PFSK-1 (cell line): ENCODE data around the gene CTNNA3.

Experiments used
- FOXP2 ChIP-seq: optimal IDR thresholded peaks from 2 replicates; pipeline ENCODE3; 2011; ENCODE audit warnings: borderline replicate concordance, control low read depth, inconsistent platforms; ENCODE audit not compliant: insufficient read depth; ENCODE audit errors: extremely low read length, extremely low read depth
- POLR2AphosphoS5 ChIP-seq: IDR thresholded peaks from 2 replicates; pipeline ENCODE4 v1.6.1; 2012; ENCODE audit warnings: low read depth, mild to moderate bottlenecking, control low read depth, low read length, moderate library complexity
- REST ChIP-seq, 2 experiments: IDR thresholded peaks; 2 replicates each; pipeline versions ENCODE4 v1.6.1 to v1.8.0; 2011 to 2012; ENCODE audit warnings: low read depth in 2 of 2, low read length in 2 of 2, control low read depth in 1 of 2, inconsistent platforms in 1 of 2, mild to moderate bottlenecking in 1 of 2, moderate library complexity in 1 of 2; ENCODE audit not compliant: insufficient read depth in 1 of 2
- SIN3A ChIP-seq: IDR thresholded peaks from 2 replicates; pipeline ENCODE4 v1.6.1; 2012; ENCODE audit warnings: mild to moderate bottlenecking, low read length, moderate library complexity, borderline replicate concordance; ENCODE audit not compliant: insufficient read depth
- TAF1 ChIP-seq: IDR thresholded peaks from 2 replicates; pipeline ENCODE4 v1.6.1; 2012; ENCODE audit warnings: low read length, control low read depth, borderline replicate concordance; ENCODE audit not compliant: insufficient read depth

The CTNNA3 gene

GRCh38 chr10:66996996-66997395, 699.0 kb downstream of the CTNNA3 start:
- TF ChIP-seq SIN3A = no peak
- no peak for TF ChIP-seq TAF1
- TF ChIP-seq FOXP2 = no peak
- TF ChIP-seq POLR2AphosphoS5 = no peak
- TF ChIP-seq REST (IDR thresholded peaks at IDR 0.05; ENCODE audit: insufficient read depth in 1 of 2, low read depth in 2 of 2, low read length in 2 of 2) = no peak

GRCh38 chr10:66990143-66990830, 705.7 kb downstream of the CTNNA3 start:
- no peak for TF ChIP-seq REST (IDR thresholded peaks at IDR 0.05; ENCODE audit: insufficient read depth in 1 of 2, low read depth in 2 of 2, low read length in 2 of 2)
- TF ChIP-seq SIN3A = no peak
- TF ChIP-seq FOXP2 = no peak
- no peak for TF ChIP-seq POLR2AphosphoS5
- no peak for TF ChIP-seq TAF1

- TF ChIP-seq REST (IDR thresholded peaks at IDR 0.05; ENCODE audit: insufficient read depth in 1 of 2, low read depth in 2 of 2, low read length in 2 of 2) = no peak
- TF ChIP-seq FOXP2 = no peak
- TF ChIP-seq POLR2AphosphoS5 = no peak
- no peak for TF ChIP-seq TAF1
- no peak for TF ChIP-seq SIN3A
Observed at GRCh38 chr10:66983475-66983818, 712.5 kb downstream of the CTNNA3 start.

GRCh38 chr10:66982792-66983474, 713.1 kb downstream of the CTNNA3 start:
- TF ChIP-seq FOXP2 = no peak

GRCh38 chr10:66982053-66982420, 714.0 kb downstream of the CTNNA3 start:
- no peak for TF ChIP-seq FOXP2
- no peak for TF ChIP-seq SIN3A

GRCh38 chr10:66981361-66982052, 714.5 kb downstream of the CTNNA3 start:
- TF ChIP-seq TAF1 (no peak), FOXP2 (no peak)
